IPS-NIHi11 (cell line): ENCODE data around the gene BEND3.
A peak's percentile ranks its signal among the peaks of the same experiment; 100 is the strongest.
"Not testable (repeated sequence)": the region's sequence is repeated elsewhere in the genome, so short reads cannot be mapped to it uniquely, and the experiment has no call there.

ENCODE experiments used
- DNase-seq: peaks from one replicate; pipeline ENCODE4 v3.0.0; 2012; ENCODE audit warnings: mixed read lengths, low spot score

BEND3 gene

GRCh38 chr6:107114926-107115694, at the start of gene BEND3:
TSS of gene BEND3 (minus strand) at chr6:107115515. CDS start at chr6:107099285, 16,230 bp downstream.
- peak; percentile 69 for DNase-seq

GRCh38 chr6:107164299-107164698, 49.0 kb upstream of the BEND3 start:
- not testable (repeated sequence) for DNase-seq

- no peak for DNase-seq
These were observed 46.2 kb upstream of the BEND3 start for GRCh38 chr6:107161521-107161920.

GRCh38 chr6:107156617-107157016, 41.3 kb upstream of the BEND3 start:
- no peak for DNase-seq

GRCh38 chr6:107154801-107155160, 39.5 kb upstream of the BEND3 start:
- DNase-seq: no peak

- DNase-seq: peak; percentile 84
These were observed 39.0 kb upstream of the BEND3 start for GRCh38 chr6:107154131-107154800.

- DNase-seq: no peak
These were observed 37.5 kb upstream of the BEND3 start for GRCh38 chr6:107152638-107153430.

GRCh38 chr6:107144666-107145065, 29.4 kb upstream of the BEND3 start:
- DNase-seq: no peak

GRCh38 chr6:107144014-107144413, 28.7 kb upstream of the BEND3 start:
- no peak for DNase-seq

GRCh38 chr6:107140581-107140980, 25.3 kb upstream of the BEND3 start:
- DNase-seq: no peak

GRCh38 chr6:107136324-107136723, 21.0 kb upstream of the BEND3 start:
- DNase-seq: not testable (repeated sequence)

GRCh38 chr6:107135048-107135680, 19.8 kb upstream of the BEND3 start:
- DNase-seq: not testable (repeated sequence)

- no peak for DNase-seq
These were observed 17.1 kb upstream of the BEND3 start for GRCh38 chr6:107132330-107132954.

- DNase-seq: no peak
These were observed 14.1 kb upstream of the BEND3 start for GRCh38 chr6:107129370-107129925.

- DNase-seq: no peak
These were observed 13.3 kb upstream of the BEND3 start for GRCh38 chr6:107128577-107128976.

GRCh38 chr6:107128175-107128574, 12.9 kb upstream of the BEND3 start:
- DNase-seq: no peak

GRCh38 chr6:107125771-107126170, 10.5 kb upstream of the BEND3 start:
- no peak for DNase-seq

GRCh38 chr6:107124934-107125348, 9.6 kb upstream of the BEND3 start:
- no peak for DNase-seq

GRCh38 chr6:107123501-107123900, 8.2 kb upstream of the BEND3 start:
- DNase-seq: no peak

GRCh38 chr6:107122748-107123147, 7.4 kb upstream of the BEND3 start:
- DNase-seq: no peak

- no peak for DNase-seq
These were observed 6.7 kb upstream of the BEND3 start for GRCh38 chr6:107121964-107122495.
